Right lobe of liver (tissue), 6 donors: ENCODE results near the gene KBTBD12. TPM values are rescaled to one million over a fixed set of nuclear protein-coding genes. Genes with fewer than 3 reads are reported as not detected.

Source experiments
- ATAC-seq, 4 donors: fragments of 200-7000 bp; cut with Tn5 transposase; one replicate each; pipeline ENCODE4 v1.9.1; 2020; ENCODE audit warnings: mild to moderate bottlenecking in 4 of 4, moderate library complexity in 4 of 4
- DNase-seq, 3 donors: peaks; one replicate each; pipeline ENCODE4 v3.0.0-alpha.2; 2020
- H3K27ac ChIP-seq, 3 donors: fragments of 200-600 bp; one replicate each; pipeline ENCODE4 v1.8.0; 2022
- H3K27me3 ChIP-seq, 2 donors: fragments of 200-600 bp; one replicate each; pipeline ENCODE4 v1.8.0; 2022
- H3K36me3 ChIP-seq, 4 donors: fragments of 200-600 bp; sonication (generic) in 1 of 4; one replicate each; pipeline versions ENCODE4 v1.5.1 to v1.8.0; 2017 to 2022; ENCODE audit warnings: control low read depth in 1 of 4
- H3K4me1 ChIP-seq, 4 donors: fragments of 200-600 bp; sonication (generic) in 1 of 4; one replicate each; pipeline versions ENCODE4 v1.5.1 to v1.8.0; 2017 to 2022; ENCODE audit warnings: control low read depth in 1 of 4
- H3K4me3 ChIP-seq, 3 donors: fragments of 200-600 bp; one replicate each; pipeline ENCODE4 v1.8.0; 2022
- H3K9me3 ChIP-seq, 4 donors: fragments of 200-600 bp; sonication (generic) in 1 of 4; one replicate each; pipeline versions ENCODE4 v1.5.1 to v1.8.0; 2017 to 2022; ENCODE audit warnings: control low read depth in 1 of 4
- POLR2A ChIP-seq: fragments of 450-650 bp; IDR thresholded peaks from one replicate; pipeline ENCODE4 v1.6.1; 2017; ENCODE audit warnings: antibody characterized with exemption, mild to moderate bottlenecking
- WGBS: methylation state at CpG from one replicate; pipeline ENCODE4 v1.1.6; 2018; ENCODE audit warnings: low coverage, low lambda C conversion rate; ENCODE audit not compliant: insufficient coverage; ENCODE audit errors: missing lambda C conversion rate; 5-methylcytosine and 5-hydroxymethylcytosine counted together
- intact Hi-C, 2 donors: fragments of 100-400 bp; cut with DNase I; formaldehyde crosslinking; loops; one replicate each; pipeline versions ENCODE4 v1.11.2 to v1.14.1; 2022
- total RNA-seq, 6 experiments: library from RNA; depleted of rRNA in 2 of 6; stranded (reverse); fragments of >200 nt in 2 of 6; fragmentation: NEBNext Ultra II Directional in 3 of 6; extraction: Animal tissue kit (Norgen Biotek cat#: 25700) in 3 of 6; gene quantifications; one replicate each; pipeline versions ENCODE4 v1.1.0 to v1.2.4, GENCODE V29; 2016 to 2023
- TF ChIP-seq, protein P1 (sequence below), 4 donors: fragments of 200-600 bp in 3 of 4; fragments of 450-650 bp in 1 of 4; IDR thresholded peaks; one replicate each; pipeline versions ENCODE4 v1.5.1 to v1.8.0; 2016 to 2022; ENCODE audit warnings: antibody characterized with exemption in 4 of 4, mild to moderate bottlenecking in 2 of 4
- donor health status: DM: no; HTN: yes; CAD: no.
- donor health status: DM: no; HTN: no; CAD: no.
- donor health status: DM: no; HTN: no; CAD: no.
- donor health status: DM: no; HTN: yes; CAD: no.
- donor health status: DM: no; HTN: yes; CAD: no.

Gene KBTBD12
- total RNA-seq, 6 experiments from 2014 or later: 0.22 TPM; not detected in 5

DNA sequence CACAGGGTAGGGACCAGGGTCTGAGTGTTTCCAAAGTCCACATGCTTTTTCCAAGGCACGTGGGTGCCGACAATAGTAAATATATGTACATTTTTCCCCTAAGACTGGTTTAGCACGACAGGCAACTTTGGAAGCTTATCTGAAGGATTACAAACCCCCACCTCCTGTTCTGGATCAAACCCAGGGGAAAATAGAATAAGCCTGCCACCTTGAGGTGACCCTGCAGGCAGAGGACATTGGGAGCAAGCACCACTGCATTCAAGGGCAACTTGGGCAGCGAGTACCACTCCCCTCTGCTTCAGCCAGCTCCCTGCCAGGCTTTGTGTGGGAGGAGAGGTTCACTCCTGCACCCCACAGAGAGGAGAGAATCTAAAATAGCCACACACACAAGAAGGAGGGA, 44.8 kb downstream of the KBTBD12 start:
- DNase-seq (no peak), ATAC-seq (peak; percentile 73 to 86 (median 78))
- 27% methylated on average over 4 of the region's 4 CpGs for WGBS
- TF ChIP-seq, protein P1, sequence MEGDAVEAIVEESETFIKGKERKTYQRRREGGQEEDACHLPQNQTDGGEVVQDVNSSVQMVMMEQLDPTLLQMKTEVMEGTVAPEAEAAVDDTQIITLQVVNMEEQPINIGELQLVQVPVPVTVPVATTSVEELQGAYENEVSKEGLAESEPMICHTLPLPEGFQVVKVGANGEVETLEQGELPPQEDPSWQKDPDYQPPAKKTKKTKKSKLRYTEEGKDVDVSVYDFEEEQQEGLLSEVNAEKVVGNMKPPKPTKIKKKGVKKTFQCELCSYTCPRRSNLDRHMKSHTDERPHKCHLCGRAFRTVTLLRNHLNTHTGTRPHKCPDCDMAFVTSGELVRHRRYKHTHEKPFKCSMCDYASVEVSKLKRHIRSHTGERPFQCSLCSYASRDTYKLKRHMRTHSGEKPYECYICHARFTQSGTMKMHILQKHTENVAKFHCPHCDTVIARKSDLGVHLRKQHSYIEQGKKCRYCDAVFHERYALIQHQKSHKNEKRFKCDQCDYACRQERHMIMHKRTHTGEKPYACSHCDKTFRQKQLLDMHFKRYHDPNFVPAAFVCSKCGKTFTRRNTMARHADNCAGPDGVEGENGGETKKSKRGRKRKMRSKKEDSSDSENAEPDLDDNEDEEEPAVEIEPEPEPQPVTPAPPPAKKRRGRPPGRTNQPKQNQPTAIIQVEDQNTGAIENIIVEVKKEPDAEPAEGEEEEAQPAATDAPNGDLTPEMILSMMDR (IDR thresholded peaks at IDR 0.05): peak in 3 of 4 donors; percentile 44 to 56 (median 49)
- TF ChIP-seq POLR2A: no peak
- no peaks in the 10 kb centered on the region for H3K36me3 ChIP-seq
- H3K4me3 ChIP-seq: no peak overlapping the region
- no peaks in the 10 kb centered on the region for H3K9me3 ChIP-seq
- intact Hi-C loops: loop anchor here in 1 of 2 donors (10.0 kb wide), 1 partner anchor 285 kb away; the partner anchor contains the start of gene ABTB1
- H3K27ac ChIP-seq: no peak overlapping the region
- no peaks in the 10 kb centered on the region for H3K27me3 ChIP-seq
- no peaks in the 10 kb centered on the region for H3K4me1 ChIP-seq

DNA sequence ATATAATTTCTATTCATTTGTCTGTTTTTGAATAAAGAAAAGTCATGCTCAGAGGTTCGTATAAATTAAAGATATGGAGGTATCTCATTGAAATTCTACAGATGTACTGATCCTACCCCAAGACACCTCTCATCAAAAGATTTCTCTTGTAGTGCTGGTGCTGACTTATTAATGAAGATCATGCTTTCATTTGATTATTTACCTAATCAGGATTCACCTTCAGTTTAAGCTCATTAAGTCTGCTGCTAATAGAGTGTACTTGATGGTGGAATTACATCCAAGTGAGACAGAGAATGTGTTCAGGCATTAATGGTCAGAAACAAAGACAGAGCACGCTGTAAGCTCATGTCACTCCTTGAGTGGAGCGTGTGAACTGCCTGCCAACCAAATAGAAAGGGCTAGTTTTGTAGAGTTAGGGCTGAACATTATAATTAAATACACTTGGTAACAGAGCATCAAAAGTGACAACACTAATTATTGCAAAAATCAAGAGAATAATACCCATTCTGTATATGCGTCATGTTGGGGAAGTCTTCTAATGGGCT, 45.5 kb downstream of the KBTBD12 start:
- Histone ChIP-seq H3K4me1 (no peaks in the 10 kb centered on the region), H3K4me3 (no peak overlapping the region), H3K27me3 (no peaks in the 10 kb centered on the region), H3K27ac (no peak overlapping the region), H3K36me3 (no peaks in the 10 kb centered on the region), H3K9me3 (no peaks in the 10 kb centered on the region)
- ATAC-seq (no peak), DNase-seq (no peak)
- intact Hi-C loops: loop anchor here in 1 of 2 donors (10.0 kb wide), 1 partner anchor 286 kb away; the partner anchor contains the start of gene ABTB1
- 86% methylated on average over 3 of the region's 4 CpGs for WGBS
- TF ChIP-seq, protein P1 (IDR thresholded peaks at IDR 0.05): no peak
- TF ChIP-seq POLR2A: no peak

DNA sequence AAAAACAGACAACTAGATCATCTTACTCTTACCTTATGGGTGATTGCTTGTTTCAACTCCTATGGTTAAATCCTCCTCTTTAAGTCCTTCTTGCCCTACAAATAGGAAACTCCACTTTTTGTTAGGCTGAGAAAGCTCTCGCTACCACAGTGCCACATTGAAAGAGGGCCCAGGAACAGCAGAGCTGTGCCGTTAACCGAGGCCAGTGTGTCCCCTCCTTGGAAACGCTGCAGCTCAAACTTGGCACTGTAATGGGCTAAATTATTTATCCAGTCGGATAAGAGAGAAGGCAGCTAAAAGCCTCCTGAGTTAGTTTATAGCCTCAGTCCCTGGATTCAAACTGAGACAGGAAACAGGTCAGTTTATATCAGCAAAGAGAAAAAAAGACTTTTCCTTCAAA, 46.1 kb downstream of the KBTBD12 start:
- Histone ChIP-seq H3K9me3 (no peaks in the 10 kb centered on the region), H3K4me3 (no peak overlapping the region), H3K27ac (no peak overlapping the region), H3K36me3 (no peaks in the 10 kb centered on the region), H3K4me1 (no peaks in the 10 kb centered on the region), H3K27me3 (no peaks in the 10 kb centered on the region)
- TF ChIP-seq, protein P1 (IDR thresholded peaks at IDR 0.05): no peak
- TF ChIP-seq POLR2A: no peak
- DNase-seq (no peak), ATAC-seq (no peak)
- WGBS: 77% methylated on average over 5 of the region's 5 CpGs
- intact Hi-C loops: loop anchor here in 1 of 2 donors (10.0 kb wide), 1 partner anchor 286 kb away; the partner anchor contains the start of gene ABTB1

DNA sequence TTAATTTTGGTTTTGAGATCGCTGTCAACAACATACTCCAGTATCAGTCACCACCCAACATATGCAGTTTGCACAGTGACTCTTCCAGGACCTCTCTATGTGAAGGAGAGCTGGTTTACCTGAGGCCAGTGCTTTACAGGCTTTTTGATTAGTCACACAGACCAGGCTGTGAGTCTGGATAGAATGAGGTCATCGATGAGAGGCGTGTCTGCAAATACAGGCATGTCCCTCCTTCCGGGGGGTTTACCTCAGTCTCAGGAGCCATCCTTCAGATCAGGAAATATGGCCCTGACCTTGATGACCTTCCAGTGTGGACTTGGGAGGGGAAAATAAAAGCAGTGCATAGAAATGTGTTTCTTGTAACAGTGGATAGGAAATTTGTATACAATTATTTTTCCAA, 46.9 kb downstream of the KBTBD12 start:
- no peak overlapping the region for H3K27ac ChIP-seq
- no peak overlapping the region for H3K4me3 ChIP-seq
- H3K4me1 ChIP-seq: no peaks in the 10 kb centered on the region
- 100% methylated on average over 1 of the region's 4 CpGs for WGBS
- H3K9me3 ChIP-seq: no peaks in the 10 kb centered on the region
- intact Hi-C loops: loop anchor here in 1 of 2 donors (10.0 kb wide), 1 partner anchor 287 kb away; the partner anchor contains the start of gene ABTB1
- ATAC-seq (peak in 1 of 4 donors; percentile 65), DNase-seq (no peak)
- TF ChIP-seq, protein P1 (IDR thresholded peaks at IDR 0.05): no peak
- TF ChIP-seq POLR2A: no peak
- no peaks in the 10 kb centered on the region for H3K36me3 ChIP-seq
- H3K27me3 ChIP-seq: no peaks in the 10 kb centered on the region
